Astrocyte of the spinal cord (primary cell): ENCODE data around the gene MATN1.
"Not testable (repeated sequence)": the region's sequence is repeated elsewhere in the genome, so short reads cannot be mapped to it uniquely, and the experiment has no call there.

ENCODE experiments used
- DNase-seq: peaks from one replicate; pipeline ENCODE4 v3.0.0; 2011; ENCODE audit warnings: low read depth, low spot score
- H3K4me3 ChIP-seq: 2 replicates; pipeline ENCODE4 v1.5.1; 2011; ENCODE audit warnings: low read depth, mild to moderate bottlenecking, low read length, moderate library complexity
- CTCF ChIP-seq: IDR thresholded peaks from 2 replicates; pipeline ENCODE4 v1.5.1; 2012; ENCODE audit warnings: low read depth, mild to moderate bottlenecking, low read length, inconsistent platforms
- in situ Hi-C: cut with HindIII; loops from 2 replicates; pipeline ENCODE4 v1.10.0; 2017; ENCODE audit warnings: low sequenced_read_pairs

MATN1 gene

GRCh38 chr1:30723331-30723755 is at the start of gene MATN1:
MATN1 (minus strand) TSS chr1:30723585; CDS start chr1:30723551, 34 bp downstream.
- TF ChIP-seq CTCF, result no peak
- no peak within 1 kb of the TSS for H3K4me3 ChIP-seq
- DNase-seq, result no peak
- in situ Hi-C loops, result no loop called here

- in situ Hi-C loops, result no loop called here
- TF ChIP-seq CTCF, result no peak
- DNase-seq, result no peak
- H3K4me3 ChIP-seq, result no peak overlapping the region
Measured at GRCh38 chr1:30771005-30771404, 47.6 kb upstream of the MATN1 start.

- DNase-seq, result no peak
- no peak for TF ChIP-seq CTCF
- H3K4me3 ChIP-seq, result no peak overlapping the region
- in situ Hi-C loops, result no loop called here
Measured at GRCh38 chr1:30770150-30770549, 46.8 kb upstream of the MATN1 start.

GRCh38 chr1:30768830-30769718 is 45.7 kb upstream of the MATN1 start:
- TF ChIP-seq CTCF, result no peak
- H3K4me3 ChIP-seq, result no peak overlapping the region
- in situ Hi-C loops, result no loop called here
- no peak for DNase-seq

GRCh38 chr1:30768159-30768829 is 44.9 kb upstream of the MATN1 start:
- H3K4me3 ChIP-seq, result no peak overlapping the region

GRCh38 chr1:30766948-30767347 is 43.6 kb upstream of the MATN1 start:
- H3K4me3 ChIP-seq, in situ Hi-C loops, DNase-seq: not testable (repeated sequence)

More at GRCh38 chr1:30768159-30768829, 44.9 kb upstream of the MATN1 start:
- in situ Hi-C loops, result no loop called here
- TF ChIP-seq CTCF, result no peak
- DNase-seq, result no peak
